Endothelial cell of umbilical vein (primary cell): Measurements from ENCODE around the gene RALGPS1. TPM values are rescaled to one million over a fixed set of nuclear protein-coding genes. Genes with fewer than 3 reads are reported as not detected.

Experiments
- BruUV-seq: library from RNA; stranded (reverse); fragments of 400-500 nt; replicated peaks from 2 replicates; lab custom pipeline; 2021; lab: Mats Ljungman, UMichigan
- CTCF ChIA-PET: fragments of 300-600, 350-600 bp; sonication (Branson Sonifier 250); formaldehyde crosslinking; loops from one replicate; lab custom pipeline; 2021; ENCODE audit warnings: antibody characterized with exemption, inconsistent platforms; lab: Charles Lee
- POLR2A ChIA-PET: fragments of 300-600, 350-600 bp; sonication (Branson Sonifier 250); formaldehyde crosslinking; loops from one replicate; lab custom pipeline; 2021; ENCODE audit warnings: antibody characterized with exemption, inconsistent platforms; lab: Charles Lee
- DNase-seq: peaks from one replicate; pipeline ENCODE4 v3.0.0-alpha.2; 2011; ENCODE audit warnings: low read depth, low spot score
- FAIRE-seq: peaks from 2 replicates; lab custom pipeline; 2011; peaks lifted over from hg19 to GRCh38; lab: Jason Lieb, UNC
- H2AFZ ChIP-seq: 2 replicates; pipeline ENCODE4 v1.6.0; 2012; ENCODE audit warnings: low read depth, low read length, control low read depth, inconsistent platforms
- H3K27ac ChIP-seq: 2 replicates; pipeline ENCODE4 v1.5.1; 2011; ENCODE audit warnings: low read depth, mild to moderate bottlenecking, control low read depth, low read length, moderate library complexity; ENCODE audit not compliant: insufficient read depth
- H3K27me3 ChIP-seq, 2 experiments: 2 replicates each; pipeline versions ENCODE4 v1.6.0 to v1.6.1; 2011; ENCODE audit warnings: low read length in 2 of 2, mixed read lengths in 1 of 2; ENCODE audit not compliant: control insufficient read depth in 2 of 2, insufficient read depth in 2 of 2
- H3K36me3 ChIP-seq, 2 experiments: 2 replicates in 1 of 2; 3 replicates in 1 of 2; pipeline ENCODE4 v1.5.1; 2011; ENCODE audit warnings: low read length in 2 of 2, mild to moderate bottlenecking in 1 of 2, moderate library complexity in 1 of 2; ENCODE audit not compliant: control insufficient read depth in 2 of 2, insufficient read depth in 2 of 2; ENCODE audit errors: extremely low read depth in 1 of 2
- H3K4me1 ChIP-seq: 3 replicates; pipeline ENCODE4 v1.5.1; 2011; ENCODE audit warnings: mild to moderate bottlenecking, low read length; ENCODE audit not compliant: control insufficient read depth, insufficient read depth; ENCODE audit errors: extremely low read depth
- H3K4me2 ChIP-seq: 2 replicates; pipeline ENCODE4 v1.6.1; 2011; ENCODE audit warnings: low read length, control low read depth, mixed read lengths; ENCODE audit not compliant: insufficient read depth
- H3K4me3 ChIP-seq, 3 experiments: fragments of 200-600 bp in 1 of 3; sonication (generic), shearing (Covaris generic) in 1 of 3; replicated peaks in 1 of 3; 2 replicates each; pipeline ENCODE4 v1.5.1; 2011 to 2016; ENCODE audit warnings: control low read depth in 3 of 3, low read length in 3 of 3, mild to moderate bottlenecking in 2 of 3, inconsistent platforms in 1 of 3, low read depth in 1 of 3, moderate library complexity in 1 of 3; ENCODE audit not compliant: insufficient read depth in 1 of 3
- H3K79me2 ChIP-seq: 2 replicates; pipeline ENCODE4 v1.6.0; 2012; ENCODE audit warnings: low read length, inconsistent platforms; ENCODE audit not compliant: control insufficient read depth, insufficient read depth
- H3K9ac ChIP-seq: replicated peaks from 2 replicates; pipeline ENCODE3; 2011; ENCODE audit warnings: low read length, control low read depth; ENCODE audit not compliant: insufficient read depth; ENCODE audit errors: extremely low read depth
- H3K9me1 ChIP-seq: replicated peaks from 3 replicates; pipeline ENCODE4 v1.6.0; 2011; ENCODE audit warnings: mild to moderate bottlenecking, low read length; ENCODE audit not compliant: control insufficient read depth, insufficient read depth; ENCODE audit errors: extremely low read depth
- H3K9me3 ChIP-seq: replicated peaks from 2 replicates; pipeline ENCODE4 v1.5.1; 2012; ENCODE audit warnings: low read length, inconsistent platforms; ENCODE audit not compliant: control insufficient read depth, insufficient read depth
- H4K20me1 ChIP-seq: replicated peaks from 2 replicates; pipeline ENCODE3; 2011; ENCODE audit warnings: mild to moderate bottlenecking, low read length; ENCODE audit not compliant: control insufficient read depth, insufficient read depth; ENCODE audit errors: extremely low read depth
- EZH2 ChIP-seq: IDR thresholded peaks from 2 replicates; pipeline ENCODE4 v1.6.1; 2012; ENCODE audit warnings: borderline replicate concordance, low read depth, mild to moderate bottlenecking, moderate library complexity, low read length, inconsistent platforms; ENCODE audit not compliant: severe bottlenecking
- FOS ChIP-seq: IDR thresholded peaks from 2 replicates; pipeline ENCODE4 v1.6.1; 2011; ENCODE audit warnings: mild to moderate bottlenecking, low read length, moderate library complexity, borderline replicate concordance; ENCODE audit not compliant: insufficient read depth
- GATA2 ChIP-seq: IDR thresholded peaks from 2 replicates; pipeline ENCODE4 v1.7.0; 2011; ENCODE audit warnings: low read depth, mild to moderate bottlenecking, moderate library complexity, mixed read lengths, low read length; ENCODE audit not compliant: insufficient read length, insufficient read depth
- JUN ChIP-seq: IDR thresholded peaks from 2 replicates; pipeline ENCODE4 v1.6.1; 2011; ENCODE audit warnings: borderline replicate concordance, low read depth; ENCODE audit not compliant: insufficient read length, insufficient read depth
- MYC ChIP-seq: IDR thresholded peaks from one replicate; pipeline ENCODE4 v1.6.1; 2011; ENCODE audit warnings: mild to moderate bottlenecking, low read depth, low read length
- POLR2A ChIP-seq: IDR thresholded peaks from 2 replicates; pipeline ENCODE4 v1.6.1; 2012; ENCODE audit warnings: low read depth, mild to moderate bottlenecking, control low read depth, low read length
- POLR2AphosphoS5 ChIP-seq: IDR thresholded peaks from 2 replicates; pipeline ENCODE4 v1.6.1; 2012; ENCODE audit warnings: low read depth, mild to moderate bottlenecking, control low read depth, low read length, moderate library complexity; ENCODE audit not compliant: insufficient read depth
- dilution Hi-C: fragments of 300-500 bp; cut with MboI; formaldehyde crosslinking; loops from one replicate; pipeline ENCODE4 v1.15.0; 2019; ENCODE audit warnings: low sequenced_read_pairs; ENCODE audit not compliant: extremely low pct_ligation_motif_present
- intact Hi-C: fragments of 100-400 bp; cut with micrococcal nuclease; formaldehyde crosslinking; loops from one replicate; pipeline ENCODE4 v1.10.0; 2022
- polyA plus RNA-seq, 4 experiments: library from polyadenylated mRNA; depleted of rRNA in 3 of 4; stranded (reverse) in 3 of 4; unstranded in 1 of 4; fragments of >200 nt; gene quantifications; 2 replicates each; pipeline versions ENCODE4 v1.2.1 to v1.2.3, GENCODE V29; 2011 to 2012; ENCODE audit warnings: missing spikeins in 1 of 4
- total RNA-seq: library from RNA; stranded (reverse); gene quantifications from 2 replicates; pipeline ENCODE4 v1.2.3, GENCODE V29; 2021
- TF ChIP-seq, protein P1 (sequence below): IDR thresholded peaks from 2 replicates; pipeline ENCODE4 v1.6.1; 2011; ENCODE audit not compliant: insufficient read depth, insufficient read length
- TF ChIP-seq, protein P2 (sequence below), 2 donors: IDR thresholded peaks; 1 replicate in 1 of 2; 2 replicates in 1 of 2; pipeline ENCODE4 v1.5.1; 2011; ENCODE audit warnings: low read length in 2 of 2, mild to moderate bottlenecking in 2 of 2, moderate library complexity in 2 of 2, control low read depth in 1 of 2, inconsistent platforms in 1 of 2, low read depth in 1 of 2; ENCODE audit not compliant: insufficient read depth in 1 of 2; ENCODE audit errors: extremely low read depth in 1 of 2

RALGPS1 gene
- total and polyA plus RNA-seq, 2 donors (not counting 3 experiments of a cell fraction or from before 2014, with no cell fraction given): 3.8 to 5.5 TPM

DNA sequence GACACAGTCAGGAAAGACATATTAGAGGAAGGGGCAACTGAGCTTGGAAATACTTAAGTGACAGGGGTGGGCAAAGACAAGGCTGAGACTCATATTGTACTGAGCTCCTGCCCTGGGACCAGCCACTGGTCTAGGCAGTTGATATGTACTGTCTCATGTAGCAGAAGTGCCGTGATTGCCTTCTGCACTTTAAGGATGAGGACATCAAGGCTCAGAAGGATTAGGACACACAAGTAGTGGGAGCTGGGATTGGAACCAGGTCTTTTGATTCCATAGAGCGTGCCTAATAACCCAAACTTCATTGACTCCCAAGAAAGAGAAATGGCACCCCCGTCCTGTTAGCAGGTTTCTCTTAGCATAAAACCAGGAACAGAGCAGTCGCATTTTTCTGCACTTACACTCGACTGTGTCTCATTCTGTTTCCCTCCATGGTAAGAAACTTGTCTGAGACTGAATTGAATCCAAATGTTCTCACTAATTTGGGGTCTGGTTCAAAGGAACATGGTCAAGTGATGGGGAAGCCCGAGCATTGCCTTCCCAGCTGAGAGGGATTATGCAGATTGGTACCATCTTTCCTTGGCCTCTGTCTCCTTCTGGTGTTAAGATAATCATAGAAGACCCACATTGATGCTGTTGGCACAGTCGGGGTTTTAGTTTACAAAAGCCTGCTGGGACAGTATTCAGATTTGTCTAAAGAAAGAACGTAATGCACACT is 137.5 kb downstream of the RALGPS1 start:
- Histone ChIP-seq H3K9me3 (no peaks in the 10 kb centered on the region), H3K79me2 (no peaks in the 10 kb centered on the region), H4K20me1 (no peaks in the 10 kb centered on the region), H3K4me2 (no peak overlapping the region), H2AFZ (no peak overlapping the region), H3K9ac (no peak overlapping the region), H3K36me3 (no peaks in the 10 kb centered on the region), H3K9me1 (no peaks in the 10 kb centered on the region), H3K4me3 (no peak overlapping the region), H3K27ac (no peak overlapping the region), H3K27me3 (no peaks in the 10 kb centered on the region), H3K4me1 (peaks cover 40% of the 10 kb centered on the region)
- intact Hi-C loops (no loop called here), dilution Hi-C loops (no loop called here)
- FAIRE-seq: no peak
- ChIA-PET CTCF (interaction anchor here (1.2 kb wide), 1 partner anchor 72 kb away, joined by 3 read pairs; no protein-coding TSS in a partner anchor), POLR2A (no interaction called here)
- no TSS peak for BruUV-seq
- TF ChIP-seq MYC (no peak), EZH2 (no peak), FOS (no peak), JUN (no peak), POLR2A (no peak), POLR2AphosphoS5 (no peak), GATA2 (no peak)
- TF ChIP-seq, protein P1, sequence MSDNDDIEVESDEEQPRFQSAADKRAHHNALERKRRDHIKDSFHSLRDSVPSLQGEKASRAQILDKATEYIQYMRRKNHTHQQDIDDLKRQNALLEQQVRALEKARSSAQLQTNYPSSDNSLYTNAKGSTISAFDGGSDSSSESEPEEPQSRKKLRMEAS: no peak
- TF ChIP-seq, protein P2, sequence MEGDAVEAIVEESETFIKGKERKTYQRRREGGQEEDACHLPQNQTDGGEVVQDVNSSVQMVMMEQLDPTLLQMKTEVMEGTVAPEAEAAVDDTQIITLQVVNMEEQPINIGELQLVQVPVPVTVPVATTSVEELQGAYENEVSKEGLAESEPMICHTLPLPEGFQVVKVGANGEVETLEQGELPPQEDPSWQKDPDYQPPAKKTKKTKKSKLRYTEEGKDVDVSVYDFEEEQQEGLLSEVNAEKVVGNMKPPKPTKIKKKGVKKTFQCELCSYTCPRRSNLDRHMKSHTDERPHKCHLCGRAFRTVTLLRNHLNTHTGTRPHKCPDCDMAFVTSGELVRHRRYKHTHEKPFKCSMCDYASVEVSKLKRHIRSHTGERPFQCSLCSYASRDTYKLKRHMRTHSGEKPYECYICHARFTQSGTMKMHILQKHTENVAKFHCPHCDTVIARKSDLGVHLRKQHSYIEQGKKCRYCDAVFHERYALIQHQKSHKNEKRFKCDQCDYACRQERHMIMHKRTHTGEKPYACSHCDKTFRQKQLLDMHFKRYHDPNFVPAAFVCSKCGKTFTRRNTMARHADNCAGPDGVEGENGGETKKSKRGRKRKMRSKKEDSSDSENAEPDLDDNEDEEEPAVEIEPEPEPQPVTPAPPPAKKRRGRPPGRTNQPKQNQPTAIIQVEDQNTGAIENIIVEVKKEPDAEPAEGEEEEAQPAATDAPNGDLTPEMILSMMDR (IDR thresholded peaks at IDR 0.05; ENCODE audit: extremely low read depth in 1 of 2, insufficient read depth in 1 of 2, low read depth in 1 of 2, low read length in 2 of 2): no peak
- DNase-seq: no peak
